K562 (cell line): ENCODE measurements around the gene TJP3. TPM values are rescaled to one million over a fixed set of nuclear protein-coding genes. Genes with fewer than 3 reads are reported as not detected.

Experiments used
- ATAC-seq: fragments of 200-7000 bp; cut with Tn5 transposase; 3 replicates; pipeline ENCODE4 v1.9.1; 2020; ENCODE audit warnings: moderate library complexity
- BruUV-seq: library from RNA; stranded (reverse); fragments of 400-500 nt; replicated peaks from 2 replicates; lab custom pipeline; 2021; lab: Mats Ljungman, UMichigan
- CTCF ChIA-PET: fragments of 300-600 bp; formaldehyde crosslinking; extraction: SDS; loops from one replicate; lab custom pipeline; 2021; ENCODE audit warnings: low intra/inter-chr PET ratio; lab: Yijun Ruan, JAX
- POLR2A ChIA-PET: fragments of 300-600, 350-650 bp; sonication (Branson Sonifier 250); formaldehyde crosslinking; extraction: SDS; loops from one replicate; lab custom pipeline; 2021; ENCODE audit warnings: antibody characterized with exemption, inconsistent platforms; lab: Yijun Ruan, JAX
- DNase-seq, 4 experiments: peaks; one replicate each; pipeline versions ENCODE4 v3.0.0 to v3.0.0-alpha.2; 2011 to 2018; ENCODE audit warnings: low spot score in 3 of 4, mixed read lengths in 3 of 4; ENCODE audit errors: extremely low read depth in 1 of 4
- FAIRE-seq: peaks from 2 replicates; lab custom pipeline; 2011; peaks lifted over from hg19 to GRCh38; lab: Jason Lieb, UNC
- H2AFZ ChIP-seq: 2 replicates; pipeline ENCODE4 v1.6.0; 2011; ENCODE audit warnings: low read depth, low read length, control low read depth, inconsistent platforms
- H3K27ac ChIP-seq: fragments of 200-600 bp; 3 replicates; pipeline ENCODE4 v1.8.0; 2011; ENCODE audit warnings: low read depth, mild to moderate bottlenecking, control low read depth, inconsistent platforms, low read length, moderate library complexity, mixed read lengths; ENCODE audit errors: extremely low read depth
- H3K27me3 ChIP-seq, 2 experiments: fragments of 300-600 bp in 1 of 2; 2 replicates in 1 of 2; 3 replicates in 1 of 2; pipeline versions ENCODE4 v1.6.0 to v1.8.0; 2011; ENCODE audit warnings: inconsistent platforms in 2 of 2, low read length in 2 of 2, mild to moderate bottlenecking in 1 of 2, mixed read lengths in 1 of 2, moderate library complexity in 1 of 2; ENCODE audit not compliant: control insufficient read depth in 2 of 2, insufficient read depth in 2 of 2
- H3K36me3 ChIP-seq: fragments of 300-600 bp; 3 replicates; pipeline ENCODE4 v1.8.0; 2011; ENCODE audit warnings: mild to moderate bottlenecking, low read length, inconsistent platforms; ENCODE audit not compliant: control insufficient read depth, insufficient read depth
- H3K4me1 ChIP-seq, 2 experiments: fragments of 200-600 bp in 1 of 2; replicated peaks in 1 of 2; 2 replicates in 1 of 2; 3 replicates in 1 of 2; pipeline versions ENCODE4 v1.5.1 to v1.8.0; 2011; ENCODE audit warnings: inconsistent platforms in 2 of 2, low read length in 2 of 2, mild to moderate bottlenecking in 1 of 2, mixed read lengths in 1 of 2, moderate library complexity in 1 of 2; ENCODE audit not compliant: control insufficient read depth in 2 of 2, insufficient read depth in 2 of 2
- H3K4me2 ChIP-seq: 2 replicates; pipeline ENCODE4 v1.6.1; 2011; ENCODE audit warnings: low read length, control low read depth, inconsistent platforms, mixed read lengths; ENCODE audit not compliant: insufficient read depth
- H3K4me3 ChIP-seq: fragments of 200-600 bp; sonication (generic), shearing (Covaris generic); 2 replicates; pipeline ENCODE4 v1.5.1; 2016; ENCODE audit warnings: control low read depth, inconsistent platforms
- H3K79me2 ChIP-seq: fragments of 200-600 bp; 3 replicates; pipeline ENCODE4 v1.8.0; 2011; ENCODE audit warnings: low read length, inconsistent platforms; ENCODE audit not compliant: control insufficient read depth, insufficient read depth
- H3K9ac ChIP-seq, 2 experiments: 2 replicates each; pipeline versions ENCODE4 v1.6.0 to v1.6.1; 2011; ENCODE audit warnings: low read depth in 2 of 2, low read length in 2 of 2, control low read depth in 1 of 2, inconsistent platforms in 1 of 2, mild to moderate bottlenecking in 1 of 2, mixed read lengths in 1 of 2; ENCODE audit not compliant: insufficient read depth in 1 of 2
- H3K9me1 ChIP-seq: one replicate; pipeline ENCODE4 v1.6.0; 2011; ENCODE audit warnings: inconsistent platforms, mild to moderate bottlenecking, low read length, moderate library complexity; ENCODE audit not compliant: control insufficient read depth, insufficient read depth
- H3K9me3 ChIP-seq: replicated peaks from 2 replicates; pipeline ENCODE4 v1.5.1; 2011; ENCODE audit warnings: low read depth, low read length, inconsistent platforms; ENCODE audit not compliant: control insufficient read depth, insufficient read depth
- H4K20me1 ChIP-seq: replicated peaks from 2 replicates; pipeline ENCODE4 v1.6.1; 2011; ENCODE audit warnings: low read length, inconsistent platforms, mixed read lengths; ENCODE audit not compliant: control insufficient read depth, insufficient read depth
- BRCA1 ChIP-seq, 2 experiments: fragments of 450-650 bp in 1 of 2; sonication (generic) in 1 of 2; formaldehyde crosslinking in 1 of 2; IDR thresholded peaks; 2 replicates each; pipeline versions ENCODE4 v1.5.0 to v1.6.1; 2017 to 2020; ENCODE audit warnings: mild to moderate bottlenecking in 1 of 2, missing genetic modification reagents in 1 of 2
- CBX2 ChIP-seq: fragments of 200-600 bp; sonication (generic); IDR thresholded peaks from one replicate; pipeline ENCODE4 v1.6.1; 2012; ENCODE audit warnings: mild to moderate bottlenecking, low read length, inconsistent platforms; ENCODE audit not compliant: insufficient read depth, poor library complexity, severe bottlenecking
- CHD4 ChIP-seq: fragments of 200-600 bp; sonication (generic); IDR thresholded peaks from 3 replicates; pipeline ENCODE4 v1.6.1; 2012; ENCODE audit warnings: low read depth, mild to moderate bottlenecking, mixed read lengths, low read length, inconsistent platforms; ENCODE audit not compliant: insufficient read depth, insufficient replicate concordance, poor library complexity, severe bottlenecking
- CREB1 ChIP-seq, 2 experiments: sonication (generic) in 1 of 2; formaldehyde crosslinking in 1 of 2; IDR thresholded peaks; 2 replicates each; pipeline versions ENCODE4 v1.6.1 to v1.8.0; 2012 to 2022; ENCODE audit warnings: inconsistent platforms in 1 of 2, mild to moderate bottlenecking in 1 of 2, missing genetic modification reagents in 1 of 2, moderate library complexity in 1 of 2
- ESRRA ChIP-seq: fragments of 450-650 bp; IDR thresholded peaks from 2 replicates; pipeline ENCODE4 v1.6.1; 2014; ENCODE audit warnings: low read depth, mild to moderate bottlenecking, moderate library complexity, borderline replicate concordance
- HDAC2 ChIP-seq: fragments of 450-650 bp; IDR thresholded peaks from 2 replicates; pipeline ENCODE4 v1.6.1; 2016; ENCODE audit warnings: mild to moderate bottlenecking
- KDM1A ChIP-seq, 2 experiments: fragments of 450-650 bp; IDR thresholded peaks; 2 replicates each; pipeline ENCODE4 v1.6.1; 2016; ENCODE audit warnings: mild to moderate bottlenecking in 2 of 2
- PHF21A ChIP-seq: fragments of 450-650 bp; IDR thresholded peaks from 2 replicates; pipeline ENCODE4 v1.6.1; 2017; ENCODE audit warnings: low read depth, borderline replicate concordance
- RBM22 ChIP-seq: fragments of 200-400 bp; formaldehyde crosslinking; IDR thresholded peaks from 2 replicates; pipeline ENCODE4 v1.6.1; 2018; ENCODE audit warnings: low read length, low read depth; ENCODE audit not compliant: poor library complexity, severe bottlenecking
- SIN3A ChIP-seq, 2 experiments: fragments of 150-350 bp in 1 of 2; IDR thresholded peaks; 2 replicates each; pipeline ENCODE4 v1.6.1; 2011 to 2016; ENCODE audit warnings: borderline replicate concordance in 2 of 2, low read depth in 2 of 2, low read length in 2 of 2, mild to moderate bottlenecking in 2 of 2, moderate library complexity in 2 of 2; ENCODE audit not compliant: control insufficient read depth in 1 of 2
- TEAD4 ChIP-seq, 2 experiments: sonication (generic) in 1 of 2; formaldehyde crosslinking in 1 of 2; IDR thresholded peaks; 2 replicates each; pipeline versions ENCODE4 v1.6.1 to v1.8.0; 2012 to 2022; ENCODE audit warnings: borderline replicate concordance in 1 of 2, inconsistent platforms in 1 of 2, low read length in 1 of 2, mild to moderate bottlenecking in 1 of 2, missing genetic modification reagents in 1 of 2
- ZNF143 ChIP-seq: sonication (generic); formaldehyde crosslinking; IDR thresholded peaks from 2 replicates; pipeline ENCODE4 v1.9.0; 2022; ENCODE audit warnings: mild to moderate bottlenecking, missing genetic modification reagents
- ZNF583 ChIP-seq: fragments of 250-450 bp; sonication (Bioruptor Pico); IDR thresholded peaks from 2 replicates; pipeline ENCODE4 v1.4.0; 2020
- ZSCAN29 ChIP-seq: fragments of 450-650 bp; IDR thresholded peaks from 2 replicates; pipeline ENCODE4 v1.6.1; 2017
- WGBS: fragments of 100-300 bp; shearing (Covaris generic); methylation state at CpG from one replicate; pipeline ENCODE4 v1.1.6; 2016; ENCODE audit warnings: low coverage, mixed read lengths; ENCODE audit not compliant: insufficient coverage; ENCODE audit errors: missing lambda C conversion rate; 5-methylcytosine and 5-hydroxymethylcytosine counted together
- in situ Hi-C: fragments of 300-500 bp; cut with MboI; formaldehyde crosslinking; loops from 4 replicates; pipeline ENCODE4 v1.15.0; 2018; ENCODE audit warnings: inconsistent platforms, mixed read lengths
- intact Hi-C: fragments of 100-400 bp; cut with micrococcal nuclease; formaldehyde crosslinking; loops from 2 replicates; pipeline ENCODE4 v1.14.2; 2022
- polyA plus RNA-seq, 8 experiments: library from polyadenylated mRNA; depleted of rRNA in 4 of 8; stranded (reverse) in 5 of 8; unstranded in 3 of 8; fragments of >200 nt; fragmentation: Nextera tagmentation in 2 of 8; fragmentation: Illumina TruSeq in 1 of 8; extraction: Ambion mirVana in 2 of 8; extraction: Trizol in 1 of 8; gene quantifications; 2 replicates each; pipeline versions ENCODE4 v1.2.1 to v1.2.3, GENCODE V29; 2011 to 2014; ENCODE audit warnings: inconsistent platforms in 1 of 8, missing spikeins in 1 of 8
- total RNA-seq, 7 experiments: library from RNA; depleted of rRNA in 6 of 7; stranded (reverse); fragments of >200 nt in 6 of 7; fragmentation: Illumina TruSeq in 2 of 7; extraction: Trizol in 2 of 7; gene quantifications; 2 replicates each; pipeline versions ENCODE4 v1.2.1 to v1.2.3, GENCODE V29; 2011 to 2021; ENCODE audit warnings: low replicate concordance in 1 of 7
- TF ChIP-seq, protein P1 (sequence below): fragments of 450-650 bp; IDR thresholded peaks from 2 replicates; pipeline ENCODE4 v1.6.1; 2016; ENCODE audit warnings: mild to moderate bottlenecking

TJP3 gene
- total and polyA plus RNA-seq, 9 of the 15 experiments (the other 6 are each of a cell fraction or from before 2014, with no cell fraction given): 0.11 to 2.4 (median 0.57) TPM; not detected in 1

DNA sequence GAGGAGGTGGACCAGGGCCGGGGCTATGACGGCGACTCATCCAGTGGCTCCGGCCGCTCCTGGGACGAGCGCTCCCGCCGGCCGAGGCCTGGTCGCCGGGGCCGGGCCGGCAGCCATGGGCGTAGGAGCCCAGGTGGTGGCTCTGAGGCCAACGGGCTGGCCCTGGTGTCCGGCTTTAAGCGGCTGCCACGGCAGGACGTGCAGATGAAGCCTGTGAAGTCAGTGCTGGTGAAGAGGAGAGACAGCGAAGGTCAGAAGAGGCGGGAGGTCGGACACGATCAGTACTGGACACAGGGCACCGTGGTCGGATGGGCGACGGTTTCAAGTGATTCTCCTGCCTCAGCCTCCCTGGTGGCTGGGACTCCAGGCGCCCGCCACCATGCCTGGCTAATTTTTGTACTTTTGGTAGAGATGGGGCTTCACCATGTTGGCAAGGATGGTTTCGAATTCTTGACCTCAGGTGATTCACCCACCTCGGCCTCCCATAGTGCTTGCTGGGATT lies 22.3 kb downstream of the TJP3 start (continued):
- TF ChIP-seq CBX2 (no peak), RBM22 (no peak), CREB1 (IDR thresholded peaks at IDR 0.05) (no peak), CREB1 (CRISPR knock-in tag; IDR thresholded peaks at IDR 0.05) (no peak), ZNF583 (CRISPR knock-in tag) (no peak), CHD4 (no peak)
- TF ChIP-seq, protein P1, sequence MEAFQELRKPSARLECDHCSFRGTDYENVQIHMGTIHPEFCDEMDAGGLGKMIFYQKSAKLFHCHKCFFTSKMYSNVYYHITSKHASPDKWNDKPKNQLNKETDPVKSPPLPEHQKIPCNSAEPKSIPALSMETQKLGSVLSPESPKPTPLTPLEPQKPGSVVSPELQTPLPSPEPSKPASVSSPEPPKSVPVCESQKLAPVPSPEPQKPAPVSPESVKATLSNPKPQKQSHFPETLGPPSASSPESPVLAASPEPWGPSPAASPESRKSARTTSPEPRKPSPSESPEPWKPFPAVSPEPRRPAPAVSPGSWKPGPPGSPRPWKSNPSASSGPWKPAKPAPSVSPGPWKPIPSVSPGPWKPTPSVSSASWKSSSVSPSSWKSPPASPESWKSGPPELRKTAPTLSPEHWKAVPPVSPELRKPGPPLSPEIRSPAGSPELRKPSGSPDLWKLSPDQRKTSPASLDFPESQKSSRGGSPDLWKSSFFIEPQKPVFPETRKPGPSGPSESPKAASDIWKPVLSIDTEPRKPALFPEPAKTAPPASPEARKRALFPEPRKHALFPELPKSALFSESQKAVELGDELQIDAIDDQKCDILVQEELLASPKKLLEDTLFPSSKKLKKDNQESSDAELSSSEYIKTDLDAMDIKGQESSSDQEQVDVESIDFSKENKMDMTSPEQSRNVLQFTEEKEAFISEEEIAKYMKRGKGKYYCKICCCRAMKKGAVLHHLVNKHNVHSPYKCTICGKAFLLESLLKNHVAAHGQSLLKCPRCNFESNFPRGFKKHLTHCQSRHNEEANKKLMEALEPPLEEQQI: no peak

DNA sequence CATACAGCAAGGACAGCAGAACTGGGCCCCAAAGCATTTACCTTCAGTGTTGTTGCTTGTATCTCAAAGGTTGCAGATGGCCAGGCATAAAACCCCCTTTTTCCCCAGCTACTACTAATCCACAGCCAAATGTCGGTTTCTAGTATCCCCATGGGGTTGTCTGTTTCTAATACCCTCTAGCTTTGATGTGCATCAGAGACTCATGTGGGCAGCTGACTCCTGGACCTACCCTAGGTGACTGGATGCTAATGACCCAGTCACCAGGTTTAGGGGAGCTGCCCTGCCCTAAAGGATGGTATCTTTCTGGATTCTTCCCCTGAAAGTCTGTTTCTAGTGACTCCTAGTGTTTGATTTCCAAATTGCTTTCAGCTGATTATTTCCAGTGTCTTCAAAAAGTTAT lies 23.9 kb downstream of the TJP3 start:
- H3K27me3 ChIP-seq: peaks cover 0 to 6% of the 10 kb centered on the region in 2 experiments; a peak in 1 of 5 replicates
- no peak overlapping the region for H3K9ac ChIP-seq
- in situ Hi-C loops: no loop called here
- H3K4me1 ChIP-seq: peaks cover 5 to 28% of the 10 kb centered on the region in 2 experiments; a peak in 4 of 5 replicates
- no peaks in the 10 kb centered on the region for H3K36me3 ChIP-seq
- CTCF ChIA-PET: no interaction called here
- no peaks in the 10 kb centered on the region for H3K79me2 ChIP-seq
- DNase-seq: no peak
- H3K27ac ChIP-seq: no peak overlapping the region
- BruUV-seq: no TSS peak
- 69% methylated on average over 1 of the region's 1 CpG for WGBS
- POLR2A ChIA-PET: no interaction called here
- no peak overlapping the region for H3K4me3 ChIP-seq
- H3K4me2 ChIP-seq: no peak overlapping the region
- FAIRE-seq: no peak
- no peak overlapping the region for H2AFZ ChIP-seq
- intact Hi-C loops: no loop called here
- no peaks in the 10 kb centered on the region for H4K20me1 ChIP-seq
- H3K9me3 ChIP-seq: 0 out of 2 replicates have a peak, but pooled peaks cover 2% of the 10 kb centered on the region
- ATAC-seq: no peak
- no peaks in the 10 kb centered on the region for H3K9me1 ChIP-seq
- TF ChIP-seq PHF21A: peak; percentile 84; the same call in 1 of the 2 replicates
- TF ChIP-seq ZNF143 (CRISPR knock-in tag): no peak
- 0 out of 2 replicates have a peak, but pooled peaks have one; percentile 27 for TF ChIP-seq ESRRA
- no peak for TF ChIP-seq SIN3A (IDR thresholded peaks at IDR 0.05; ENCODE audit: borderline replicate concordance in 2 of 2, control insufficient read depth in 1 of 2, low read depth in 2 of 2, low read length in 2 of 2)
- TF ChIP-seq CHD4: no peak
- 0 out of 2 replicates have a peak, but pooled peaks have one; percentile 29 for TF ChIP-seq HDAC2
- no peak for TF ChIP-seq BRCA1 (IDR thresholded peaks at IDR 0.05)
- no peak for TF ChIP-seq BRCA1 (CRISPR knock-in tag; IDR thresholded peaks at IDR 0.05)
- no peak for TF ChIP-seq TEAD4 (IDR thresholded peaks at IDR 0.05; ENCODE audit: low read length)
- TF ChIP-seq TEAD4 (CRISPR knock-in tag; IDR thresholded peaks at IDR 0.05; ENCODE audit: borderline replicate concordance): no peak
- TF ChIP-seq ZSCAN29: peak; percentile 67; the same call in 1 of the 2 replicates
- peak; percentile 25 to 59; a peak in 1 of 4 replicates for TF ChIP-seq KDM1A (IDR thresholded peaks at IDR 0.05)
